Coronary artery (tissue), 2 donors: ENCODE results near the gene SNRK.

Experiments
- DNase-seq: peaks from one replicate; pipeline ENCODE4 v3.0.0-alpha.2; 2017; ENCODE audit warnings: low spot score
- H3K27ac ChIP-seq, 2 donors: fragments of 200-600 bp; sonication (generic); one replicate each; pipeline ENCODE4 v1.5.1; 2016 to 2019
- H3K4me3 ChIP-seq: fragments of 200-600 bp; sonication (generic); 2 replicates; pipeline ENCODE4 v1.5.1; 2016; ENCODE audit warnings: mild to moderate bottlenecking, moderate library complexity
- CTCF ChIP-seq: fragments of 200-600 bp; sonication (generic); IDR thresholded peaks from one replicate; pipeline ENCODE4 v1.5.1; 2019; ENCODE audit warnings: antibody characterized with exemption

The SNRK gene

GRCh38 chr3:43362183-43362582, 75.8 kb downstream of the SNRK start:
- Histone ChIP-seq H3K27ac (no peak overlapping the region), H3K4me3 (no peak overlapping the region)
- DNase-seq, result no peak
- TF ChIP-seq CTCF, result no peak

- no peak for TF ChIP-seq CTCF
- Histone ChIP-seq H3K27ac (no peak overlapping the region), H3K4me3 (no peak overlapping the region)
- DNase-seq, result no peak
Measured at GRCh38 chr3:43362961-43363360, 76.6 kb downstream of the SNRK start.

- no peak for DNase-seq
- TF ChIP-seq CTCF, result no peak
- Histone ChIP-seq H3K27ac (no peak overlapping the region), H3K4me3 (no peak overlapping the region)
Measured at GRCh38 chr3:43363621-43364266, 77.4 kb downstream of the SNRK start.

GRCh38 chr3:43364494-43364893, 78.2 kb downstream of the SNRK start:
- TF ChIP-seq CTCF, result no peak
- no peak for DNase-seq
- Histone ChIP-seq H3K4me3 (no peak overlapping the region), H3K27ac (no peak overlapping the region)

GRCh38 chr3:43364926-43365325, 78.6 kb downstream of the SNRK start:
- Histone ChIP-seq H3K27ac (no peak overlapping the region), H3K4me3 (no peak overlapping the region)
- DNase-seq, result no peak
- no peak for TF ChIP-seq CTCF

- no peak for TF ChIP-seq CTCF
- Histone ChIP-seq H3K27ac (no peak overlapping the region), H3K4me3 (no peak overlapping the region)
- DNase-seq, result no peak
Measured at GRCh38 chr3:43365601-43366305, 79.4 kb downstream of the SNRK start.

GRCh38 chr3:43366481-43366880, 80.1 kb downstream of the SNRK start:
- DNase-seq, result no peak
- no peak for TF ChIP-seq CTCF
- Histone ChIP-seq H3K27ac (peak overlapping the region in 1 of 2 donors; percentile 37), H3K4me3 (no peak overlapping the region)
